HFF-Myc (cell line): ENCODE results near the gene PPM1F.
A peak's percentile ranks its signal among the peaks of the same experiment; 100 is the strongest.

Source experiments
- DNase-seq: peaks from one replicate; pipeline ENCODE4 v3.0.0-alpha.2; 2011; ENCODE audit warnings: low read depth; ENCODE audit errors: extremely low read depth
- H3K4me3 ChIP-seq: replicated peaks from 2 replicates; pipeline ENCODE4 v1.5.1; 2011; ENCODE audit warnings: low read depth, mild to moderate bottlenecking, control low read depth, low read length
- CTCF ChIP-seq: IDR thresholded peaks from 2 replicates; pipeline ENCODE4 v1.5.1; 2012; ENCODE audit warnings: mild to moderate bottlenecking, low read depth, low read length, control low read depth; ENCODE audit errors: missing control alignments

The PPM1F gene

GRCh38 chr22:21952586-21953571, at the start of gene PPM1F:
TSS of gene PPM1F (minus strand) at chr22:21952848. CDS start at chr22:21946048, 6,800 bp downstream.
- peak; percentile 52 for TF ChIP-seq CTCF
- DNase-seq, result no peak
- H3K4me3 ChIP-seq, result peak within 1 kb of the TSS; percentile 73

- no peak for DNase-seq
These were observed 49.2 kb upstream of the PPM1F start for GRCh38 chr22:22001664-22002525.

GRCh38 chr22:21998595-21999247, 46.1 kb upstream of the PPM1F start:
- TF ChIP-seq CTCF, result no peak

More at GRCh38 chr22:22001664-22002525, 49.2 kb upstream of the PPM1F start:
- no peak overlapping the region for H3K4me3 ChIP-seq
- TF ChIP-seq CTCF, result no peak

GRCh38 chr22:21996175-21996720, 43.6 kb upstream of the PPM1F start:
- no peak overlapping the region for H3K4me3 ChIP-seq
- no peak for TF ChIP-seq CTCF
- DNase-seq, result no peak

More at GRCh38 chr22:21998595-21999247, 46.1 kb upstream of the PPM1F start:
- no peak for DNase-seq
- H3K4me3 ChIP-seq, result no peak overlapping the region

GRCh38 chr22:21995660-21996059, 43.0 kb upstream of the PPM1F start:
- TF ChIP-seq CTCF, result no peak
- H3K4me3 ChIP-seq, result no peak overlapping the region
- no peak for DNase-seq

GRCh38 chr22:21994881-21995444, 42.3 kb upstream of the PPM1F start:
- no peak overlapping the region for H3K4me3 ChIP-seq
- no peak for DNase-seq
- TF ChIP-seq CTCF, result no peak
